Breast epithelium (tissue), 3 donors: Measurements from ENCODE around the gene ATP5PF.

Experiments
- CTCF ChIP-seq, 3 donors: fragments of 450-650 bp; IDR thresholded peaks; one replicate each; pipeline ENCODE4 v1.5.1; 2016 to 2017; ENCODE audit warnings: antibody characterized with exemption in 3 of 3, mild to moderate bottlenecking in 3 of 3, moderate library complexity in 3 of 3
- POLR2A ChIP-seq: fragments of 450-650 bp; IDR thresholded peaks from one replicate; pipeline ENCODE4 v1.6.1; 2016; ENCODE audit warnings: antibody characterized with exemption, mild to moderate bottlenecking, moderate library complexity
- POLR2AphosphoS5 ChIP-seq, 3 donors: sonication (generic); formaldehyde crosslinking; IDR thresholded peaks; one replicate each; pipeline ENCODE4 v1.6.1; 2017; ENCODE audit warnings: antibody characterized with exemption in 3 of 3

GRCh38 chr21:25734654-25734903 is 125 bp downstream of the ATP5PF start:
- TF ChIP-seq POLR2A, result peak; percentile 73
- TF ChIP-seq CTCF (IDR thresholded peaks at IDR 0.05), result no peak
- TF ChIP-seq POLR2AphosphoS5 (IDR thresholded peaks at IDR 0.05), result no peak
